HG03575 (cell line): Measurements from ENCODE around the gene DELE1.
A peak's percentile ranks its signal among the peaks of the same experiment; 100 is the strongest.

Experiments
- ATAC-seq: cut with Tn5 transposase; IDR thresholded peaks from one replicate; pipeline ENCODE4 v1.9.1; 2021; ENCODE audit not compliant: unreplicated experiment, insufficient number of reproducible peaks, low FRiP score; ENCODE audit errors: extremely low read depth

DELE1 gene

GRCh38 chr5:141969783-141970771, 46.4 kb downstream of the DELE1 start:
- ATAC-seq = peak; percentile 53

- no peak for ATAC-seq
Measured at GRCh38 chr5:141973871-141974595, 50.4 kb downstream of the DELE1 start.

GRCh38 chr5:141976176-141976575, 52.5 kb downstream of the DELE1 start:
- ATAC-seq = no peak

GRCh38 chr5:141978389-141978788, 54.7 kb downstream of the DELE1 start:
- no peak for ATAC-seq

- ATAC-seq = no peak
Measured at GRCh38 chr5:141982626-141983025, 59.0 kb downstream of the DELE1 start.

GRCh38 chr5:141986072-141986471, 62.4 kb downstream of the DELE1 start:
- no peak for ATAC-seq

GRCh38 chr5:141989720-141990119, 66.0 kb downstream of the DELE1 start:
- ATAC-seq = no peak
